ENCODE data around the gene BMP2K. TPM values are rescaled to one million over a fixed set of nuclear protein-coding genes. Genes with fewer than 3 reads are reported as not detected.

The BMP2K gene
- total and polyA plus RNA-seq, 2 of the 8 experiments (the other 6 are each of a cell fraction or from before 2014, with no cell fraction given) = 15.6 to 24.1 TPM

GRCh38 chr4:78784236-78784865, 8.2 kb downstream of the BMP2K start:
- Histone ChIP-seq H3K9me3 (ENCODE audit: insufficient read depth in 2 of 2, low read depth in 1 of 2, low read length in 1 of 2) (no peaks in the 10 kb centered on the region), H2BK15ac (ENCODE audit: low read length) (no peak overlapping the region), H3K18ac (ENCODE audit: extremely low read depth, low read length) (no peak overlapping the region), H2BK20ac (ENCODE audit: low read length) (no peak overlapping the region), H2AFZ (ENCODE audit: low read length) (no peak overlapping the region), H3K27ac (ENCODE audit: low read depth, low read length) (no peak overlapping the region), H3K4me1 (replicated peaks in 1 of 4; ENCODE audit: control insufficient read depth in 3 of 4, insufficient read depth in 4 of 4, low read length in 3 of 4) (peaks cover 0 to 3% (median 0%) of the 10 kb centered on the region in 4 experiments; a peak in 2 of 7 replicates), H3K56ac (replicated peaks; ENCODE audit: insufficient read length, low read depth, low read length) (no peak overlapping the region), H3K4ac (replicated peaks; ENCODE audit: insufficient read length, low read depth, low read length) (no peak overlapping the region), H4K91ac (replicated peaks; ENCODE audit: insufficient read length, low read length) (no peak overlapping the region), H3K36me3 (ENCODE audit: control insufficient read depth in 2 of 4, insufficient read depth in 4 of 4, low read length in 3 of 4) (no peaks in the 10 kb centered on the region), H4K8ac (ENCODE audit: extremely low read depth, insufficient read depth, low read length) (no peak overlapping the region), H3K23ac (ENCODE audit: insufficient read length) (no peak overlapping the region), H3K79me1 (ENCODE audit: low read depth, low read length) (peaks cover 8% of the 10 kb centered on the region; the same call in 1 of the 2 replicates), H2BK5ac (ENCODE audit: low read depth, low read length) (no peak overlapping the region), H3K79me2 (ENCODE audit: control insufficient read depth in 1 of 2, insufficient read depth in 2 of 2, low read length in 2 of 2) (peaks cover 3 to 92% of the 10 kb centered on the region in 2 experiments), H2BK120ac (replicated peaks; ENCODE audit: low read depth, low read length) (no peak overlapping the region), H3K4me3 (ENCODE audit: extremely low read depth in 1 of 4, insufficient read depth in 2 of 4, low read depth in 3 of 4, low read length in 4 of 4) (no peak overlapping the region), H4K20me1 (replicated peaks in 1 of 2; ENCODE audit: control insufficient read depth in 1 of 2, insufficient read depth in 2 of 2, low read length in 2 of 2) (peaks cover 0 to 2% of the 10 kb centered on the region in 2 experiments), H3K14ac (ENCODE audit: insufficient read length) (no peak overlapping the region), H3K23me2 (ENCODE audit: low read depth, low read length) (no peaks in the 10 kb centered on the region), H2BK12ac (ENCODE audit: low read depth, low read length) (no peak overlapping the region), H2AK5ac (ENCODE audit: low read depth, low read length) (no peak overlapping the region), H4K5ac (ENCODE audit: insufficient read length, low read depth, low read length) (peak overlapping the region; percentile 31), H3K27me3 (replicated peaks in 1 of 4; ENCODE audit: control insufficient read depth in 3 of 4, extremely low read depth in 1 of 4, insufficient read depth in 3 of 4, low read length in 3 of 4) (no peaks in the 10 kb centered on the region), H3K4me2 (ENCODE audit: insufficient read depth in 1 of 2, low read depth in 2 of 2, low read length in 2 of 2) (no peak overlapping the region), H3K9ac (replicated peaks in 1 of 4; ENCODE audit: extremely low read depth in 1 of 4, low read depth in 3 of 4, low read length in 3 of 4) (no peak overlapping the region)
- ChIA-PET CTCF (ENCODE audit: partially characterized antibody) (interaction anchor here (1.1 kb wide), 1 partner anchor 140 kb away, joined by 3 read pairs; no protein-coding TSS in a partner anchor), POLR2A (ENCODE audit: partially characterized antibody) (no interaction called here)
- DNase-seq (ENCODE audit: low read depth in 1 of 2, low spot score in 2 of 2) = no peak
- 90% methylated on average over 4 of the region's 4 CpGs; no CpG with 5 or more reads in 1 of the 2 experiments for WGBS, 2 experiments (ENCODE audit: extremely low coverage in 1 of 2, insufficient coverage in 1 of 2, insufficient read length in 1 of 2, insufficient replicate concordance in 2 of 2, low coverage in 1 of 2, low lambda C conversion rate in 2 of 2, missing lambda C conversion rate in 1 of 2)
- FAIRE-seq = no peak
- TF ChIP-seq E2F6 (IDR thresholded peaks at IDR 0.05) (no peak), CHD2 (IDR thresholded peaks at IDR 0.05; ENCODE audit: low read length) (no peak), POU5F1 (IDR thresholded peaks at IDR 0.05; ENCODE audit: low read depth, low read length) (no peak), CREB1 (IDR thresholded peaks at IDR 0.05) (no peak), CBX8 (IDR thresholded peaks at IDR 0.05; ENCODE audit: borderline replicate concordance, low read depth, low read length) (no peak), RXRA (IDR thresholded peaks at IDR 0.05; ENCODE audit: insufficient read depth, low read depth, low read length) (no peak), CEBPB (IDR thresholded peaks at IDR 0.05; ENCODE audit: low read depth, low read length) (no peak), FOSL1 (IDR thresholded peaks at IDR 0.05; ENCODE audit: insufficient read depth, low read depth, low read length) (no peak), KDM5A (IDR thresholded peaks at IDR 0.05; ENCODE audit: low read length) (no peak), EP300 (IDR thresholded peaks at IDR 0.05; ENCODE audit: borderline replicate concordance in 1 of 2, low read depth in 2 of 2, low read length in 2 of 2) (no peak), BCL11A (IDR thresholded peaks at IDR 0.05; ENCODE audit: low read depth in 2 of 2, low read length in 2 of 2) (no peak), NRF1 (IDR thresholded peaks at IDR 0.05; ENCODE audit: low read depth, low read length) (no peak), PHF8 (conservative IDR thresholded peaks at IDR 0.05; ENCODE audit: low read depth, low read length) (no peak)
